Embryonic facial prominence (tissue), 1 donor: ENCODE measurements around the gene ARHGAP44.
"Not testable (repeated sequence)": the region's sequence is repeated elsewhere in the genome, so short reads cannot be mapped to it uniquely, and the experiment has no call there.

Experiments used
- DNase-seq: peaks from one replicate; pipeline ENCODE4 v3.0.0-alpha.2; 2016; ENCODE audit errors: extremely low spot score

Gene ARHGAP44

GRCh38 chr17:12963505-12963904 lies 174.2 kb downstream of the ARHGAP44 start:
- DNase-seq, result no peak

- no peak for DNase-seq
Measured at GRCh38 chr17:12964162-12964561, 174.9 kb downstream of the ARHGAP44 start.

GRCh38 chr17:12964840-12965239 lies 175.5 kb downstream of the ARHGAP44 start:
- no peak for DNase-seq

GRCh38 chr17:12965988-12966387 lies 176.7 kb downstream of the ARHGAP44 start:
- no peak for DNase-seq

- no peak for DNase-seq
Measured at GRCh38 chr17:12966413-12966812, 177.1 kb downstream of the ARHGAP44 start.

GRCh38 chr17:12967962-12968361 lies 178.7 kb downstream of the ARHGAP44 start:
- DNase-seq, result no peak

DNA sequence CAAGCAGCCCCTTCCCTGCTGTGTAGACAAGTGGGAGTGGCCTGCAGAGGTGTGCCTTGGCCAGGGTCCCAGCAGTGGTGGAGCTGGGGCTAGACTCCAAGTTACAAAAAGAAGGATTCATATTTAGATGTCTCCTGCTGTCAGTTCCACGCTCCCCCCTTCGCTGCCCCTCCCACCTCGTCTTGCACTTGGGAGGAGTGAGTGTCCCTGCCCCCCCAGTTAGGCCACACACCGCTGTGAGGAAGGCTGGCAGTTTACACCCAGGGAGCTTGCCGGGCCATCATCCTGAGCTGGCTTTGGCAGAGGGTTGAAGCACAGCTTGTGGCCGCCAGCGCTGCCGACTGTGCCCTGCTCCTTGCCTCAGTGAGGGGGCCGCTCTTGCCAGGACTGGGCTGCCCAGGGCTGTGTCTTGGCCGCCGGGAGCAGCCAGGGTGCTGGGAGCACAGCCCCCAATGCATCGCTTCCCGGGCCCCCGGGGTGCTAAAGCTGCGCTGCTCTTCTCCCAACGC lies 184.3 kb downstream of the ARHGAP44 start:
- DNase-seq, result no peak

DNA sequence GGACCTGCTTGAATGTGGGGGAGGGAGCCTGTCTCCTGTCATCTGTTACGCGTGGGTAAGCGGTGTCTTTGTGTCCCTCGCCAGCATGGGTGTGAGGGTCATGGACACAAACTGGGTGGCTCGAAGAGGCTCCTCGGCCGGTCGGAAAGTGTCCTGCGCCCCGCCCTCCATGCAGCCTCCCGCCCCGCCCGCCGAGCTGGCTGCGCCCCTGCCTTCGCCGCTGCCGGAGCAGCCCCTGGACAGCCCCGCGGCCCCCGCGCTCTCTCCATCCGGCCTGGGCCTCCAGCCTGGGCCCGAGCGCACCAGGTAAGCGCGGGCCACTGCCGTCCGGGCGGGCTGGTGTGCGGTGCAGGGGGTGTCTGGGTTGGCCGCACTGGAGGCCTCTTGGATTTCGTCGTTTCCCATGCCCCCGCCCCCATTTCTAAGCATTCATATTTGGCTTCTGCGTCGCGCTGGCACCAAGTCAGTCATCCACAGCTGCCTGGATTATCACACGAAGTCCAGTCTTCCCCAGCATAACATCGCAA lies 184.8 kb downstream of the ARHGAP44 start:
- no peak for DNase-seq

- no peak for DNase-seq
Measured at GRCh38 chr17:12977008-12977751, 187.9 kb downstream of the ARHGAP44 start.

DNA sequence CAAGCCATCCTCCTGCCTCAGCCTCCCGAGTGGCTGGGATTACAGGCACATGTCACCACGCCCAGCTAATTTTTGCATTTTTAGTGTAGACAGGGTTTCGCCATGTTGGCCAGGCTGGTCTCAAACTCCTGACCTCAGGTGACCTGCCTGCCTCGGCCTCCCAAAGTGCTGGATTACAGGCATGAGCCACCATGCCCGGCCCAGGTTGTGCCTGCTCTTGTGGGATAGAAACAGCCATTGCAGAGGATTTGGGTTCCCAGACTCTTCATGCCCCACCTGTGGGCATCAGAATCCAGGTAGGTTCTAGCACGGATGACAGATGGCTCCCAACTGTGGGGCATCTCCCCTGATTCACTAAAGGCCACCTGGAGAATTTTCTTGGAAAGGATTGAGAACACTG lies 189.5 kb downstream of the ARHGAP44 start:
- DNase-seq, result not testable (repeated sequence)

GRCh38 chr17:12979246-12979645 lies 189.9 kb downstream of the ARHGAP44 start:
- no peak for DNase-seq

GRCh38 chr17:12979826-12980500 lies 190.7 kb downstream of the ARHGAP44 start:
- no peak for DNase-seq

GRCh38 chr17:12982224-12982623 lies 192.9 kb downstream of the ARHGAP44 start:
- no peak for DNase-seq

- no peak for DNase-seq
Measured at GRCh38 chr17:12983991-12984884, 194.9 kb downstream of the ARHGAP44 start.

GRCh38 chr17:12985431-12986293 lies 196.4 kb downstream of the ARHGAP44 start:
- DNase-seq, result no peak

GRCh38 chr17:12987120-12987519 lies 197.8 kb downstream of the ARHGAP44 start:
- no peak for DNase-seq

DNA sequence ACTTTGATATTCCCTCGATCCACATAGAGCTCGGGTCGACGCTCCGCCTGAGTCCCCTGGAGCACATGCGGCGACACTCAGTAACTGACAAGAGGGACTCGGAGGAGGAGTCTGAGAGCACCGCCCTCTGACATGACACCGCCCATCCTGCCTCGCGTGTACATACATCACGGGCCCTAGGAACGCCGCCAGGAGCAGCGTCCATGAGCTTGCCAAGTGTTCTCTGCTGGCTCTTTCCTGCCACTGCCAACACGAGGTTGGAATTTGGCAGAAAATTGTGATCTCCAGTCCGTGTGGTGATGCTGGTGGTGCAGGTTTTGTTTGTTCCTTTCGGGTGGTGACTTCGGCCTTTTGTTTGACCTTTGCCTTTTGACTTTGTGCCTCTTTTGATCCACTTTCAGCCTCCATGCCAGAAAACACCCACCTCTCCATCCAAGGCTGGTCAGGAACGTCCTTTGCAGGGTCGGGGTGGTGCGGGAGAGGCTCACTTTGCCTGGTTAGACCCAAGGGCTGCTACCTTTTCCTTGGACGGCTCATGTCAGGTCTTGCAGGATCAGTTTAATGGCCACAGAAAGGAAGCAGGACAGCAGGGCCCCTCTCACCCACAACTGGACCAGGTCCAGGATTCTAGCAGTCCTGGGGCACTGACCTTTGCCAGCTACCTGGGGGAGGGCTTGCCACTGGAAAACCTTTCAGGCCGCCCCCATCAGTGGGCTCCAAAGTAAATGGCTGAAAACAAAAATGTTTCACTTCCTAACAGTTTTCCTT lies 200.9 kb downstream of the ARHGAP44 start:
- DNase-seq, result no peak

- no peak for DNase-seq
Measured at GRCh38 chr17:12990926-12991325, 201.6 kb downstream of the ARHGAP44 start.

GRCh38 chr17:12992676-12993075 lies 203.4 kb downstream of the ARHGAP44 start:
- no peak for DNase-seq

DNA sequence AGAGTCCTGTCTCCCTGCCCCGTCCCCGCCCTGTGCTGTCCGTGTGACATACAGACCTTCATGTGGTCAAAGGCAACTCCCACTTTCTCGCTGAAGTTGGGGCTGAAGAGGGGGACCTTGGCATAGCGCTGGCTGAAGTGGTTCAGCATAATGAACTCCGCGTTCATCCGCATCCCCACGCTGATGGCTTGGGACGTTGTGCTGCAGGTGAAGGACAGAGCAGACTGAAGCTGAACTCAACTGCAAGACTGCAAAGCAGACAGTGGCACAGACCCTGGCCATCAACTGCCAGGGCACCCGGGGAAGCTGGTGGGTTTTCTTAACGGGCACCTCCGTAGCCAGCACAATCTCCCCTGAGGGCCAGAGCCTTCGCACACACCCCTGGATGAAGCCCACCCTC lies 204.3 kb downstream of the ARHGAP44 start:
- no peak for DNase-seq
